WERI-Rb-1 (cell line): Measurements from ENCODE around the gene EIF1AD.

ENCODE experiments used
- DNase-seq: peaks from one replicate; pipeline ENCODE4 v3.0.0-alpha.2; 2020
- H3K27ac ChIP-seq: fragments of 250-450 bp; sonication (Bioruptor Pico); 2 replicates; pipeline ENCODE4 v1.5.1; 2020; ENCODE audit warnings: mild to moderate bottlenecking, moderate library complexity
- H3K27me3 ChIP-seq: fragments of 250-450 bp; sonication (Bioruptor Pico); 2 replicates; pipeline ENCODE4 v1.5.1; 2021; ENCODE audit warnings: mild to moderate bottlenecking, low read depth, moderate library complexity; ENCODE audit not compliant: insufficient read depth, severe bottlenecking
- H3K36me3 ChIP-seq: fragments of 250-450 bp; sonication (Bioruptor Pico); 2 replicates; pipeline ENCODE4 v1.5.1; 2020; ENCODE audit warnings: mild to moderate bottlenecking, moderate library complexity
- H3K4me3 ChIP-seq: 2 replicates; pipeline ENCODE4 v1.5.1; 2011; ENCODE audit warnings: low read depth, mild to moderate bottlenecking, control low read depth, low read length
- H3K9me3 ChIP-seq: fragments of 250-450 bp; sonication (Bioruptor Pico); 2 replicates; pipeline ENCODE4 v1.5.1; 2021; ENCODE audit warnings: mild to moderate bottlenecking, moderate library complexity; ENCODE audit not compliant: severe bottlenecking
- CTCF ChIP-seq: IDR thresholded peaks from 2 replicates; pipeline ENCODE4 v1.5.1; 2011; ENCODE audit warnings: low read depth, mild to moderate bottlenecking, control low read depth, inconsistent platforms, low read length

EIF1AD gene

GRCh38 chr11:65972116-65972515 is 29.8 kb downstream of the EIF1AD start:
- no peak for DNase-seq
- Histone ChIP-seq H3K9me3 (no peaks in the 10 kb centered on the region), H3K36me3 (peaks cover 44% of the 10 kb centered on the region), H3K4me3 (no peak overlapping the region), H3K27ac (no peak overlapping the region), H3K27me3 (no peaks in the 10 kb centered on the region)
- TF ChIP-seq CTCF: no peak

DNA sequence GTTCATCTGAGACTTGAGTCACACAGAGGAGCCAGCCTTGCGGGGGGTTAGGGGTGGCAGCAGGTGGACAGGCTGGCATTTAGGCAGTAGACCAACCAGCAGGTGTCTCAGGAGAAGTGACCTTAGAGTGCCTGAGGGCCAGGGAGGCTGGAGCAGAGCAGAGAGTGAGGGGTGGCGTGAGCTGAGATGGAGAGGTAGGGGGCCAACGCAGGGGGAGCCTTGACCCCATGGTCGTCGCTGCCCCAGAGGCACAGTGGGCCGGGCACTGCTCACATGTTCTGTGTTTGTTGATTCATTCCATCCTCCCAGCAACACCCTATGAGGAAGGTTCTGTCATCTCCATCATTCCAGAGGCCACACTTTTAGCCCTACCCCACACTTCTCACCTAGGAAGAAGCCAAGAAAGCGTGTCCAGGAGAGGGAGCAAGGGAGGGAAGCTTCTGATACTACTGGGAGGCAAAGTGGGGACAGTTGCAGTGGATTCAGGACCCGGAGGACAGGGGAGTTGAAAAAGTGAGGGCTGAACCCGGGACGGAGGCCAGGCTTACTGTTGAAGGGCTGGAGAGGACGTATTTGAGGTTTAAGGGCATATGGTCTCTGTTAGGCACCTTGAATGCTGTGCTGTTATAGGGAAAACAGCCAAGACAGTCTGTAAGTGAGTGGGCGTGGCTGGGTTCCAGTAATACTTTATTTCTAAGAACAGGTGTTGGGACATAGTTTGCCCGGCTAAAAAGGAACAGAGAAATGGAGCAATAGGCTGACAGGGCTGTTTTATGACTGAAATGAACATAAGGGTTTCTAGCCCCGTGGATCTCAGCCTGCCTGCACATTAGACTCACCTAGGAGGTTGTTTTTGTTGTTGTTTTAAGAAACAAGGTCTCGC is 33.1 kb downstream of the EIF1AD start:
- no peak for DNase-seq
- TF ChIP-seq CTCF: no peak
- Histone ChIP-seq H3K4me3 (no peak overlapping the region), H3K36me3 (peaks cover 67% of the 10 kb centered on the region), H3K27me3 (no peaks in the 10 kb centered on the region), H3K27ac (no peak overlapping the region), H3K9me3 (no peaks in the 10 kb centered on the region)

- Histone ChIP-seq H3K27ac (no peak overlapping the region), H3K27me3 (no peaks in the 10 kb centered on the region), H3K4me3 (no peak overlapping the region), H3K36me3 (peaks cover 65% of the 10 kb centered on the region), H3K9me3 (no peaks in the 10 kb centered on the region)
- no peak for DNase-seq
- no peak for TF ChIP-seq CTCF
Measured at GRCh38 chr11:65967329-65967934, 34.5 kb downstream of the EIF1AD start.

GRCh38 chr11:65965986-65966762 is 35.8 kb downstream of the EIF1AD start:
- no peaks in the 10 kb centered on the region for H3K27me3 ChIP-seq
- TF ChIP-seq CTCF: no peak
- H3K36me3 ChIP-seq: peaks cover 58% of the 10 kb centered on the region
- no peak for DNase-seq
- H3K27ac ChIP-seq: no peak overlapping the region
- no peaks in the 10 kb centered on the region for H3K9me3 ChIP-seq
- no peak overlapping the region for H3K4me3 ChIP-seq

- no peak overlapping the region for H3K27ac ChIP-seq
- H3K27me3 ChIP-seq: no peaks in the 10 kb centered on the region
- H3K9me3 ChIP-seq: no peaks in the 10 kb centered on the region
- H3K4me3 ChIP-seq: no peak overlapping the region
- TF ChIP-seq CTCF: no peak
- H3K36me3 ChIP-seq: peaks cover 54% of the 10 kb centered on the region
- DNase-seq: no peak
Measured at GRCh38 chr11:65964906-65965305, 37.1 kb downstream of the EIF1AD start.
